ENCODE results near the gene TUBB2B. TPM values are rescaled to one million over a fixed set of nuclear protein-coding genes. Genes with fewer than 3 reads are reported as not detected.
"Not testable (repeated sequence)": the region's sequence is repeated elsewhere in the genome, so short reads cannot be mapped to it uniquely, and the experiment has no call there.

Gene TUBB2B
- total RNA-seq, 1 donor from 2014 or later: 114 TPM

GRCh38 chr6:3199382-3199781 is 28.1 kb downstream of the TUBB2B start:
- no peak for TF ChIP-seq CTCF (IDR thresholded peaks at IDR 0.05; ENCODE audit: unreplicated experiment)
- Mint-ChIP-seq H3K9me3 (peaks cover 20% of the 10 kb centered on the region), H3K27ac (no peak overlapping the region), H3K27me3 (ENCODE audit: low read depth) (no peaks in the 10 kb centered on the region), H3K36me3 (no peaks in the 10 kb centered on the region), H3K4me3 (no peak overlapping the region), H3K4me1 (no peaks in the 10 kb centered on the region)
- DNase-seq (ENCODE audit: low spot score in 2 of 2, unreplicated experiment in 2 of 2): no peak

- H3K4me1 Mint-ChIP-seq; H3K4me3 Mint-ChIP-seq; DNase-seq (ENCODE audit: low spot score in 2 of 2, unreplicated experiment in 2 of 2); H3K27me3 Mint-ChIP-seq (ENCODE audit: low read depth); H3K27ac Mint-ChIP-seq; H3K36me3 Mint-ChIP-seq: not testable (repeated sequence)
- H3K9me3 Mint-ChIP-seq: peaks cover 13% of the 10 kb centered on the region
Observed at GRCh38 chr6:3197734-3198133, 29.7 kb downstream of the TUBB2B start.

GRCh38 chr6:3196770-3197169 is 30.7 kb downstream of the TUBB2B start:
- Mint-ChIP-seq H3K9me3 (peaks cover 13% of the 10 kb centered on the region), H3K36me3 (no peaks in the 10 kb centered on the region), H3K4me3 (no peak overlapping the region), H3K27me3 (ENCODE audit: low read depth) (no peaks in the 10 kb centered on the region), H3K27ac (no peak overlapping the region), H3K4me1 (no peaks in the 10 kb centered on the region)
- no peak for DNase-seq (ENCODE audit: low spot score in 2 of 2, unreplicated experiment in 2 of 2)
- TF ChIP-seq CTCF (IDR thresholded peaks at IDR 0.05; ENCODE audit: unreplicated experiment): no peak

GRCh38 chr6:3195695-3196497 is 31.6 kb downstream of the TUBB2B start:
- Mint-ChIP-seq H3K4me1 (no peaks in the 10 kb centered on the region), H3K36me3 (no peaks in the 10 kb centered on the region), H3K27me3 (ENCODE audit: low read depth) (no peaks in the 10 kb centered on the region), H3K4me3 (no peak overlapping the region), H3K27ac (no peak overlapping the region), H3K9me3 (peaks cover 13% of the 10 kb centered on the region)
- TF ChIP-seq CTCF (IDR thresholded peaks at IDR 0.05; ENCODE audit: unreplicated experiment): no peak
- no peak for DNase-seq (ENCODE audit: low spot score in 2 of 2, unreplicated experiment in 2 of 2)

GRCh38 chr6:3195420-3195694 is 32.1 kb downstream of the TUBB2B start:
- Mint-ChIP-seq H3K27me3 (ENCODE audit: low read depth) (no peaks in the 10 kb centered on the region), H3K9me3 (peaks cover 10% of the 10 kb centered on the region)

More at GRCh38 chr6:3195420-3195694, 32.1 kb downstream of the TUBB2B start:
- no peak overlapping the region for H3K27ac Mint-ChIP-seq
- H3K4me3 Mint-ChIP-seq: no peak overlapping the region
- no peak for TF ChIP-seq CTCF (IDR thresholded peaks at IDR 0.05; ENCODE audit: unreplicated experiment)
- no peaks in the 10 kb centered on the region for H3K4me1 Mint-ChIP-seq
- DNase-seq (ENCODE audit: low spot score in 2 of 2, unreplicated experiment in 2 of 2): no peak
- H3K36me3 Mint-ChIP-seq: no peaks in the 10 kb centered on the region

Measured in mesothelial cell of epicardium (in vitro differentiated cells).